SU-DHL-6 (cell line): Measurements from ENCODE around the gene HOXC5.

ENCODE experiments used
- EZH2phosphoT487 ChIP-seq: fragments of 200-600 bp; sonication (generic), shearing (Covaris generic); conservative IDR thresholded peaks from 2 replicates; pipeline ENCODE4 v1.6.1; 2018; ENCODE audit warnings: mild to moderate bottlenecking, antibody characterized with exemption, low read length, moderate library complexity, mixed read lengths
- TF ChIP-seq, protein P1 (sequence below): fragments of 200-600 bp; sonication (generic); IDR thresholded peaks from one replicate; pipeline ENCODE4 v1.5.1; 2017; ENCODE audit warnings: antibody characterized with exemption, mild to moderate bottlenecking, low read length, moderate library complexity; ENCODE audit not compliant: insufficient read depth, poor library complexity, severe bottlenecking

- TF ChIP-seq, protein P1, sequence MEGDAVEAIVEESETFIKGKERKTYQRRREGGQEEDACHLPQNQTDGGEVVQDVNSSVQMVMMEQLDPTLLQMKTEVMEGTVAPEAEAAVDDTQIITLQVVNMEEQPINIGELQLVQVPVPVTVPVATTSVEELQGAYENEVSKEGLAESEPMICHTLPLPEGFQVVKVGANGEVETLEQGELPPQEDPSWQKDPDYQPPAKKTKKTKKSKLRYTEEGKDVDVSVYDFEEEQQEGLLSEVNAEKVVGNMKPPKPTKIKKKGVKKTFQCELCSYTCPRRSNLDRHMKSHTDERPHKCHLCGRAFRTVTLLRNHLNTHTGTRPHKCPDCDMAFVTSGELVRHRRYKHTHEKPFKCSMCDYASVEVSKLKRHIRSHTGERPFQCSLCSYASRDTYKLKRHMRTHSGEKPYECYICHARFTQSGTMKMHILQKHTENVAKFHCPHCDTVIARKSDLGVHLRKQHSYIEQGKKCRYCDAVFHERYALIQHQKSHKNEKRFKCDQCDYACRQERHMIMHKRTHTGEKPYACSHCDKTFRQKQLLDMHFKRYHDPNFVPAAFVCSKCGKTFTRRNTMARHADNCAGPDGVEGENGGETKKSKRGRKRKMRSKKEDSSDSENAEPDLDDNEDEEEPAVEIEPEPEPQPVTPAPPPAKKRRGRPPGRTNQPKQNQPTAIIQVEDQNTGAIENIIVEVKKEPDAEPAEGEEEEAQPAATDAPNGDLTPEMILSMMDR: no peak
- no peak for TF ChIP-seq EZH2phosphoT487
Measured at GRCh38 chr12:54000116-54001114, 32.4 kb upstream of the HOXC5 start, which contains the start of gene HOXC9.
